CD4-positive, alpha-beta T cell treated with Interleukin-2 at 100 ng/mL for 4 hours (primary cell): ENCODE results near the gene NRXN3.

Experiments used
- DNase-seq: peaks from one replicate; pipeline ENCODE4 v3.0.0-alpha.2; 2020; ENCODE audit warnings: low spot score

NRXN3 gene

DNA sequence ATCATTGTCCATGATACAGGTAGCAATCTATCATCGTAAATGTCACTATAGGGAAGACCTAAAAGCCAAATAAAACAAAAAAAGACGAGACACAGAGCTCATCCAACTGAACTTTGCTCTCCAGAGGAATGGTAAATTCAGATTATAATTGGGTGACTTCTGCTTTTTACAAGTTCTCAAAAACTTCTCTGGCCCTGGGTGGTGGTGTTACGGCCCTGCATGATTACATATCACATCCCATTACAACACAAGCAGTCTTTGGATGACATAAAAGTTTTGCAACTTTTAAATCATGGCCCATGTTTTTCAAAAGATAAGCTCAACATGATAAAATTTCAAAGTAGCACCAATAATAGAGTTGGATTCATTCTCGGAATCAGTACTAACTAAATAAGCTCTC, 1741.6 kb downstream of the NRXN3 start:
- DNase-seq: no peak

- DNase-seq: no peak
These were observed 1744.4 kb downstream of the NRXN3 start for GRCh38 chr14:79914595-79914994.

DNA sequence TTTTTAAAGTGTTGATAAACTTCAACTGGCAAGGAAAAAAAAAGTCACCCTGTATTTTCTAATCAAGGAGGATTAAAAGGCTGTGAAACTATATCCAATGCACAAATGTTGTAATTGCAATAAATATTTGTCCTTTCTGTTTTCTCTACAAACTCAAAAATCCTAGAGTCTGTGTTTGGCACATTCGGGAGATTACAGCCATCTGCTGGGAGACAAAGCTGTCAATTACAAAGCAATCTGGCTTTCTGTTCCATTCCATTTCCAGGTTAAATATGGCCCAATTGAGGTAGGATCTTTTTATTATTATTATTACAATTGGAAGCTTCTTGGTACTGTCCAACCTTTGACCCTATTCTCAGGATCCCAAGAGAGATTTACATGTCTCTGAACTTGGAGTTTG, 1745.2 kb downstream of the NRXN3 start:
- DNase-seq: no peak

GRCh38 chr14:79916281-79916680, 1746.1 kb downstream of the NRXN3 start:
- DNase-seq: no peak

- no peak for DNase-seq
These were observed 1746.7 kb downstream of the NRXN3 start for GRCh38 chr14:79916892-79917291.
